ENCODE results near the gene CLEC7A. TPM values are rescaled to one million over a fixed set of nuclear protein-coding genes. Genes with fewer than 3 reads are reported as not detected.

The CLEC7A gene
- total RNA-seq, 4 donors from 2014 or later, result 2.8 to 14.4 (median 4.7) TPM

GRCh38 chr12:10069976-10070375 is 60.0 kb downstream of the CLEC7A start:
- no peaks in the 10 kb centered on the region for H3K36me3 ChIP-seq
- no peak for DNase-seq
- TF ChIP-seq, protein P1, sequence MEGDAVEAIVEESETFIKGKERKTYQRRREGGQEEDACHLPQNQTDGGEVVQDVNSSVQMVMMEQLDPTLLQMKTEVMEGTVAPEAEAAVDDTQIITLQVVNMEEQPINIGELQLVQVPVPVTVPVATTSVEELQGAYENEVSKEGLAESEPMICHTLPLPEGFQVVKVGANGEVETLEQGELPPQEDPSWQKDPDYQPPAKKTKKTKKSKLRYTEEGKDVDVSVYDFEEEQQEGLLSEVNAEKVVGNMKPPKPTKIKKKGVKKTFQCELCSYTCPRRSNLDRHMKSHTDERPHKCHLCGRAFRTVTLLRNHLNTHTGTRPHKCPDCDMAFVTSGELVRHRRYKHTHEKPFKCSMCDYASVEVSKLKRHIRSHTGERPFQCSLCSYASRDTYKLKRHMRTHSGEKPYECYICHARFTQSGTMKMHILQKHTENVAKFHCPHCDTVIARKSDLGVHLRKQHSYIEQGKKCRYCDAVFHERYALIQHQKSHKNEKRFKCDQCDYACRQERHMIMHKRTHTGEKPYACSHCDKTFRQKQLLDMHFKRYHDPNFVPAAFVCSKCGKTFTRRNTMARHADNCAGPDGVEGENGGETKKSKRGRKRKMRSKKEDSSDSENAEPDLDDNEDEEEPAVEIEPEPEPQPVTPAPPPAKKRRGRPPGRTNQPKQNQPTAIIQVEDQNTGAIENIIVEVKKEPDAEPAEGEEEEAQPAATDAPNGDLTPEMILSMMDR (IDR thresholded peaks at IDR 0.05), result no peak
- TF ChIP-seq POLR2A (IDR thresholded peaks at IDR 0.05), result no peak
- peak overlapping the region in 1 of 2 donors; percentile 87 for H3K27ac ChIP-seq
- H3K4me3 ChIP-seq, result no peak overlapping the region
- H3K9me3 ChIP-seq, result no peaks in the 10 kb centered on the region
- intact Hi-C loops (cut with DNase I; ENCODE audit: low total_unique reads), result no loop called here
- H3K4me1 ChIP-seq, result no peaks in the 10 kb centered on the region
- H3K27me3 ChIP-seq, result no peaks in the 10 kb centered on the region

- no peaks in the 10 kb centered on the region for H3K4me1 ChIP-seq
- DNase-seq, result peak in 1 of 2 donors; percentile 35
- peak overlapping the region; percentile 47 to 87 for H3K27ac ChIP-seq
- H3K9me3 ChIP-seq, result no peaks in the 10 kb centered on the region
- no peaks in the 10 kb centered on the region for H3K27me3 ChIP-seq
- TF ChIP-seq, protein P1 (IDR thresholded peaks at IDR 0.05), result no peak
- no peak for TF ChIP-seq POLR2A (IDR thresholded peaks at IDR 0.05)
- intact Hi-C loops (cut with DNase I; ENCODE audit: low total_unique reads), result no loop called here
- no peak overlapping the region for H3K4me3 ChIP-seq
- no peaks in the 10 kb centered on the region for H3K36me3 ChIP-seq
These were observed 60.9 kb downstream of the CLEC7A start for GRCh38 chr12:10069099-10069498.

- no peaks in the 10 kb centered on the region for H3K27me3 ChIP-seq
- intact Hi-C loops (cut with DNase I; ENCODE audit: low total_unique reads), result no loop called here
- H3K9me3 ChIP-seq, result no peaks in the 10 kb centered on the region
- no peak for DNase-seq
- no peaks in the 10 kb centered on the region for H3K36me3 ChIP-seq
- H3K4me3 ChIP-seq, result no peak overlapping the region
- TF ChIP-seq POLR2A (IDR thresholded peaks at IDR 0.05), result no peak
- TF ChIP-seq, protein P1 (IDR thresholded peaks at IDR 0.05), result no peak
- peak overlapping the region; percentile 47 to 87 for H3K27ac ChIP-seq
- H3K4me1 ChIP-seq, result no peaks in the 10 kb centered on the region
These were observed 61.4 kb downstream of the CLEC7A start for GRCh38 chr12:10068644-10069043.

- peak overlapping the region; percentile 47 to 87 for H3K27ac ChIP-seq
- no peaks in the 10 kb centered on the region for H3K27me3 ChIP-seq
- H3K4me1 ChIP-seq, result no peaks in the 10 kb centered on the region
- no peaks in the 10 kb centered on the region for H3K9me3 ChIP-seq
- TF ChIP-seq, protein P1 (IDR thresholded peaks at IDR 0.05), result no peak
- no peak for TF ChIP-seq POLR2A (IDR thresholded peaks at IDR 0.05)
- DNase-seq, result peak in 1 of 2 donors; percentile 36
- H3K36me3 ChIP-seq, result no peaks in the 10 kb centered on the region
- H3K4me3 ChIP-seq, result no peak overlapping the region
- intact Hi-C loops (cut with DNase I; ENCODE audit: low total_unique reads), result no loop called here
These were observed 62.1 kb downstream of the CLEC7A start for GRCh38 chr12:10067942-10068341.

DNA sequence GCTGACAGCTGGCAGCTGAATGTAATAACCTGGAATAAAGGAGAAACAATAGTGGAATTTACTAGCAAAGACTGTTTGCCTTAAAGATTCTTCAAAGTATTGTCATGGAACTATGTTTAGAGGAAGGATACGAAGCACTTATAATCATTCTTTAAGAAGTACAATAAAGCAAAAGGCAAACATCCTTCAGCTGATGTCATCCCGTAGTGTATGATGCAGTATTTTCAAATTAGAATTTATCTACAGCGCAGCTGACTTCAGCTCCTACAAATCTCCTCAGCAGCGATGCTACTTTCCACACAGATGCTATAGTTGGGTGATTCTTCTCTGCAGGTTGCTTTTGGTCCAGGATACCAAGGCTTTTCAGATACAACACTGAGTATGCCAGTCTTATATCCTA is 62.7 kb downstream of the CLEC7A start:
- H3K27me3 ChIP-seq, result no peaks in the 10 kb centered on the region
- no peaks in the 10 kb centered on the region for H3K9me3 ChIP-seq
- TF ChIP-seq, protein P1 (IDR thresholded peaks at IDR 0.05), result no peak
- TF ChIP-seq POLR2A (IDR thresholded peaks at IDR 0.05), result no peak
- peak overlapping the region; percentile 18 to 45 for H3K27ac ChIP-seq
- intact Hi-C loops (cut with DNase I; ENCODE audit: low total_unique reads), result no loop called here
- H3K36me3 ChIP-seq, result no peaks in the 10 kb centered on the region
- H3K4me1 ChIP-seq, result no peaks in the 10 kb centered on the region
- DNase-seq, result no peak
- no peak overlapping the region for H3K4me3 ChIP-seq

Other genes with a start within 250 kb of the CLEC7A start
- not detected for gene KLRF2, start 248.7 kb downstream of the CLEC7A start, total RNA-seq
- not detected for gene CLEC2A, start 197.8 kb downstream of the CLEC7A start, total RNA-seq
- gene CLEC12A, start 158.8 kb downstream of the CLEC7A start, total RNA-seq, result 1 to 10 TPM in 1 of 4 donors, under 1 TPM in 1, not detected in 2; 0.41 to 1.6 TPM
- under 1 TPM in 1 of 4 donors, not detected in 3; 0.35 TPM for gene CLEC1B, start 131.1 kb downstream of the CLEC7A start, total RNA-seq
- not detected for gene CLEC12B, start 119.6 kb downstream of the CLEC7A start, total RNA-seq
- under 1 TPM in 1 of 4 donors, not detected in 3; 0.90 TPM for gene CLEC9A, start 99.5 kb downstream of the CLEC7A start, total RNA-seq
- 10 to 100 TPM in 2 of 4 donors, 1 to 10 TPM in 2; 2.6 to 22.6 (median 13.8) TPM for gene CLEC1A, start 31.2 kb downstream of the CLEC7A start, total RNA-seq
- gene OLR1, start 41.9 kb upstream of the CLEC7A start, total RNA-seq, result under 1 TPM in 1 of 4 donors, not detected in 3; 0.41 TPM
- gene TMEM52B, start 48.8 kb upstream of the CLEC7A start, total RNA-seq, result not detected
- gene GABARAPL1, start 82.7 kb upstream of the CLEC7A start, total RNA-seq, result 100 to 1,000 TPM in 1 of 4 donors, 10 to 100 TPM in 3; 42.9 to 216 (median 62.7) TPM
- 1 to 10 TPM in 2 of 4 donors, under 1 TPM in 2; under 0.01 to 4.1 (median 2.1) TPM for gene KLRD1, start 177.7 kb upstream of the CLEC7A start, total RNA-seq

All from uterus (tissue), 4 donors.